ENCODE data around the gene STIP1. TPM values are rescaled to one million over a fixed set of nuclear protein-coding genes. Genes with fewer than 3 reads are reported as not detected.

Gene STIP1
- total and polyA plus RNA-seq, 10 donors: 30.1 to 111 (median 68.7) TPM

- Histone ChIP-seq H3K4me1 (peaks cover 0 to 5% (median 0%) of the 10 kb centered on the region in 6 donors), H3K9me3 (peaks cover 0 to 3% (median 0%) of the 10 kb centered on the region in 8 donors), H3K27ac (no peak overlapping the region), H3K4me3 (no peak overlapping the region), H3K36me3 (no peaks in the 10 kb centered on the region), H3K27me3 (replicated peaks in 1 of 7) (no peaks in the 10 kb centered on the region)
- no peak for DNase-seq
- WGBS, 5 donors: 84 to 98% (median 87%) methylated on average over 4 of the region's 4 CpGs
- TF ChIP-seq POLR2AphosphoS5 (IDR thresholded peaks at IDR 0.05) (no peak), POLR2A (IDR thresholded peaks at IDR 0.05) (no peak)
- TF ChIP-seq, protein P1, sequence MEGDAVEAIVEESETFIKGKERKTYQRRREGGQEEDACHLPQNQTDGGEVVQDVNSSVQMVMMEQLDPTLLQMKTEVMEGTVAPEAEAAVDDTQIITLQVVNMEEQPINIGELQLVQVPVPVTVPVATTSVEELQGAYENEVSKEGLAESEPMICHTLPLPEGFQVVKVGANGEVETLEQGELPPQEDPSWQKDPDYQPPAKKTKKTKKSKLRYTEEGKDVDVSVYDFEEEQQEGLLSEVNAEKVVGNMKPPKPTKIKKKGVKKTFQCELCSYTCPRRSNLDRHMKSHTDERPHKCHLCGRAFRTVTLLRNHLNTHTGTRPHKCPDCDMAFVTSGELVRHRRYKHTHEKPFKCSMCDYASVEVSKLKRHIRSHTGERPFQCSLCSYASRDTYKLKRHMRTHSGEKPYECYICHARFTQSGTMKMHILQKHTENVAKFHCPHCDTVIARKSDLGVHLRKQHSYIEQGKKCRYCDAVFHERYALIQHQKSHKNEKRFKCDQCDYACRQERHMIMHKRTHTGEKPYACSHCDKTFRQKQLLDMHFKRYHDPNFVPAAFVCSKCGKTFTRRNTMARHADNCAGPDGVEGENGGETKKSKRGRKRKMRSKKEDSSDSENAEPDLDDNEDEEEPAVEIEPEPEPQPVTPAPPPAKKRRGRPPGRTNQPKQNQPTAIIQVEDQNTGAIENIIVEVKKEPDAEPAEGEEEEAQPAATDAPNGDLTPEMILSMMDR (IDR thresholded peaks at IDR 0.05 in 8 of 11, conservative IDR thresholded peaks at IDR 0.05 in 3 of 11): no peak
- intact Hi-C loops (cut with DNase I; ENCODE audit: low total_unique reads): no loop called here
These were observed 12.2 kb upstream of the STIP1 start for GRCh38 chr11:64173616-64174355.

DNA sequence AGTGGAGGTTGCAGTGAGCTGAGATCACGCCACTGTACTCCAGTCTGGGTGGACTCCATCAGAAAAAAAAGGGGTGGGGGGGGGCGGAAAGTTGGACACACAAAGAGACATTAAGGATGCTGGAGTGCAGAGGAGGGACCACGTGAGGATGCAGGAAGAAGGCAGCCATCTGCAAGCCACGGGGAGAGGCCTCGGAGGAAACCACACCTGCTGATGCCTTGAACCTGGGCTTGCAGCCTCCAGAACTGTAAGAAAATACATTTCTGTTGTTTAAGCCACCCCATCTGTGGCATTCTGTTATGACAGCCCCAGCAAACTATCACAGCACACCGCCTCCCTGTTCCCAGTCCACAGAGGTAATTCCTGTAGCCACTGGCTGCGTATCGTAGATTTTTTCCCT is 9.2 kb upstream of the STIP1 start:
- H3K27ac ChIP-seq: no peak overlapping the region
- intact Hi-C loops (cut with DNase I; ENCODE audit: low total_unique reads): no loop called here
- no peak for TF ChIP-seq POLR2AphosphoS5 (IDR thresholded peaks at IDR 0.05)
- TF ChIP-seq POLR2A (IDR thresholded peaks at IDR 0.05): no peak
- TF ChIP-seq, protein P1 (IDR thresholded peaks at IDR 0.05 in 8 of 11, conservative IDR thresholded peaks at IDR 0.05 in 3 of 11): no peak
- no peaks in the 10 kb centered on the region for H3K36me3 ChIP-seq
- H3K9me3 ChIP-seq: peaks cover 0 to 3% (median 0%) of the 10 kb centered on the region in 8 donors
- WGBS, 5 donors: 66 to 74% (median 70%) methylated on average over 8 of the region's 8 CpGs
- H3K4me1 ChIP-seq: peaks cover 7 to 18% (median 11%) of the 10 kb centered on the region in 6 donors
- no peak for DNase-seq
- no peak overlapping the region for H3K4me3 ChIP-seq
- H3K27me3 ChIP-seq (replicated peaks in 1 of 7): no peaks in the 10 kb centered on the region

DNA sequence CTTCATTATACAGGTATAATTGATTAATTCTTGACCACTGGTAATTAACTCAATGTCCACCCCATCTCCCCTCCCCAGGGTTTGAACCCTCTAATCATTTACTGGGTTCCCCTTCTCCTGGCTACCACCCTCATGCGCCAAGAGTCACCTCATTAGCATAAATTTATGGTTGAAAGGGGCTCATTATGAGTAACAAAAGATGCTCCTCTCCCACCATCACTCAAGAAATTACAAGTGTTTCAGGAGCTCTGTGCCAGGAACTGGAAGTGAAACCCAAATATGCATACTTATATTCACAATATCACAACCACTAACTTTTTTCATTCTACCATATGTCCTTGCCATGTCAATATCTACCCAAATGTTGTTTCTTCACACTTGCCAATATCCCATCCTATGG is 7.8 kb upstream of the STIP1 start:
- intact Hi-C loops (cut with DNase I; ENCODE audit: low total_unique reads): no loop called here
- no peak for DNase-seq
- Histone ChIP-seq H3K36me3 (no peaks in the 10 kb centered on the region), H3K4me3 (no peak overlapping the region), H3K27ac (no peak overlapping the region), H3K9me3 (peaks cover 0 to 3% (median 0%) of the 10 kb centered on the region in 8 donors), H3K4me1 (peaks cover 11 to 32% (median 20%) of the 10 kb centered on the region in 6 donors), H3K27me3 (replicated peaks in 1 of 7) (no peaks in the 10 kb centered on the region)
- WGBS, 5 donors: 53 to 79% (median 65%) methylated on average over 1 of the region's 1 CpG
- TF ChIP-seq POLR2AphosphoS5 (IDR thresholded peaks at IDR 0.05) (no peak), POLR2A (IDR thresholded peaks at IDR 0.05) (no peak)
- TF ChIP-seq, protein P1 (IDR thresholded peaks at IDR 0.05 in 8 of 11, conservative IDR thresholded peaks at IDR 0.05 in 3 of 11): no peak

DNA sequence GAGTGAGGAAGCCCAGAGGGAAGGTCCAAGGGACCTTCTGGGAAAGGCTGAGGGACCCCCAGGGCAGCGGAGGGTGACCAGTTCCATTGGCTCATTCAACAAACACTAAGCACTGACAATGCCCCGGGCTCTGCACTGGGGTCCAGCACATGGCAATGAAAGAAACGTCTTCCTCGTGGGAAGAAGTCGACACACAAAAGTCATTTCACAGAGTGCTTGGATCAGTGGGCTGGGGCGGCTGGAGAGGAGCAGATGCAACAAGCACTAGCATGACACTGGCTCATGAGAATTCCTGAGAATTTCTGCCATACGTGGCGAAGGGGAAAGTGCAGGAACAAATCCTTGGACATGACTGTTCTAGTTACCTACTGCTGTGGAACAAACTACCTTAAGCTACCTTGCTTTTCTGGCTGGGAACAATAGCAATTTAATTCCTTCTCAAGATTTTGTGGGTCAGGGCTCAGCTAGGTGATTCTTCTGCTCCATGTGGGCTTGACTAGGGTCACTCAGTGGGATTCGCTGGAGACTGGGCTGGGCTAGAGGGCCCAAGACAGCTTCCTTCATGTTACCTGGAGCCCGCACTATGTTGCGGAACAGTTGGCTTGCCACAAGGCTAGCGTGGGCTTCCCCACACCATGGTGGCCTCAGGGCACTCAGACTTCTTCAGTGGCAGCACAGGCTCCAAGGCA is 6.9 kb upstream of the STIP1 start:
- Histone ChIP-seq H3K36me3 (no peaks in the 10 kb centered on the region), H3K9me3 (no peaks in the 10 kb centered on the region), H3K4me1 (peaks cover 17 to 41% (median 29%) of the 10 kb centered on the region in 6 donors), H3K27me3 (replicated peaks in 1 of 7) (no peaks in the 10 kb centered on the region), H3K4me3 (no peak overlapping the region), H3K27ac (no peak overlapping the region)
- DNase-seq: no peak
- TF ChIP-seq, protein P1 (IDR thresholded peaks at IDR 0.05 in 8 of 11, conservative IDR thresholded peaks at IDR 0.05 in 3 of 11): no peak
- no peak for TF ChIP-seq POLR2AphosphoS5 (IDR thresholded peaks at IDR 0.05)
- no peak for TF ChIP-seq POLR2A (IDR thresholded peaks at IDR 0.05)
- 91 to 98% (median 93%) methylated on average over 11 to 12 of the region's 12 CpGs for WGBS, 5 donors
- intact Hi-C loops (cut with DNase I; ENCODE audit: low total_unique reads): no loop called here
